ENCODE data around the gene GFOD1.
A peak's percentile ranks its signal among the peaks of the same experiment; 100 is the strongest.
"Not testable (repeated sequence)": the region's sequence is repeated elsewhere in the genome, so short reads cannot be mapped to it uniquely, and the experiment has no call there.

GFOD1 gene

GRCh38 chr6:13510433-13510832, 23.0 kb upstream of the GFOD1 start:
- not testable (repeated sequence) for H3K4me3 ChIP-seq (ENCODE audit: extremely low read depth, insufficient read depth, low read length, poor library complexity, severe bottlenecking); H3K36me3 ChIP-seq (ENCODE audit: control insufficient read depth, insufficient read depth, low read length); H3K4me1 ChIP-seq (ENCODE audit: control insufficient read depth, insufficient read depth, low read length, poor library complexity, severe bottlenecking); H3K9me3 ChIP-seq (ENCODE audit: control insufficient read depth, low read length); H3K27ac ChIP-seq (ENCODE audit: low read depth, low read length, severe bottlenecking)
- WGBS, 2 experiments (ENCODE audit: insufficient coverage in 2 of 2), result 100% methylated on average over 1 of the region's 1 CpG; no CpG with 5 or more reads in 1 of the 2 experiments

DNA sequence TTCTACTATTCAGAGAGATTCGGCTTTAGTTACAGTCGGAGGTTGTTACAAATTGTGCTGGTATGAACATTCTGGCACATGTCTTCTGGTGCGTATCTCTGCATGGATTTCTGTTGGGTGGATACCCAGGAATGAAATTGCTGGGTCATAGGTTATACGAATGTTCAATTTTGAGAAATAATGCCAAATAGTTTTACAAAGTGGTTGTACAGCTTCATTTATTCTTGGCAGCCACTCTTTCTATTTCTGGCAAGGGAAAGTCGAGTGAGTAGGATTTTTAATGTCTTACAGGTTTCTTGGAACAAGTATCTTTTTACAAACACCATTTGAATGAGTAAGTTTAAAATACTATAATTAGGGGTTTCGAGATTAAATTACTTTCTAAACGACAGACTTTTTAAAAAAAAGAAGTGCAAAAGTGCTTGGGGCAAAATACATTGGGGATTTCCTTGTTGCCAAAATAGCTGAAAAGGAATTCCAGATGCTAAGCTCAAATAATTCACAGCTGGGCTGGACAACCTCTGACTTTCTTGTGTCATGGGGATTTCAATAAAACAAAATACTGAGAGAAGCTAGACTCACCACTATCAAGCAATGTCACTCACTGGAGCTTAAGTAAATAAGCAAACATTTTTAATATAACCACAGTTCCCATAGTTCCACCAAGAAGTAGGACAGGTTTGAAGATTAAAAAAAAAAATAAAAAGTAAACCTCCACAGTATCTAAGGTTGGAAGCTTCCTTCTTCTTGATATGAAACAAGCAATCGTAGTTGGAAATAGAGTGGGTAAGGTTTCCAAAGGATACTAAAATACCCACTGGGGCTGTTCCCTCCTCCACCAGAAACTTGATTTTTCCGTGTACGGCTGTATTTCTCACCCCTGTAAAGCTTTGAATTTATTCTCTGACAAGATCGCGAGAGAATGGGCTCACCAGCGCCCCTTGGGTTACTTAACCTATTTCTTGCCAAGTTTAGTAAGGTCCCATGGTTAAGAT, 21.6 kb upstream of the GFOD1 start:
- H3K4me3 ChIP-seq (ENCODE audit: extremely low read depth, insufficient read depth, low read length, poor library complexity, severe bottlenecking), result no peak overlapping the region
- 84 to 98% methylated on average over 4 to 5 of the region's 13 CpGs for WGBS, 2 experiments (ENCODE audit: insufficient coverage in 2 of 2)

DNA sequence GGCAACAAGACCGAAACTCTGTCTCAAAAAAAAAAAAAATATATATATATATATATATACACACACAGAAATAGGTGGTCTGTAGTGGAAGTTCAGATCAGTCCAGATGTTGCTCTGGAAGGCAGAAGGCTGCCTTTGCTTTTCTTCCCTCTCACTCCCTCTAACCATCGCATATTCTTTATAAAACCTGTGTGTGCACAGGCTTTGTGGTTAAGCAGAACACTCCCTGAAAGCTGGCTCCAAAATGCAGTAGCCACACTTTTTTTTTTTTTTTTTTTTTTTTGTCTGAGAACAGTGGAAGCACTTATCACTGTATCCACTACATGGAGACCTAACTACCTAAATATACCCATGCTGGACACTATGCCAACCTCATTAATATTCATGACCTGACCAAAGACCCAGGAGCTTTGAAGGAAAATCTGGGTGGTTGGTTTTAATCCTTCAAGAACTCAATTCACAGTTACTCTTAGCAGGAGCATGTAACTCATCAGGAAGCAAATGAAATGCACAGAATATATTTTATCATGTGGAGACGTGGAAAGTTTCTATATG, 20.0 kb upstream of the GFOD1 start:
- WGBS, 2 experiments (ENCODE audit: insufficient coverage in 2 of 2), result 67% methylated on average over 1 of the region's 3 CpGs; no CpG with 5 or more reads in 1 of the 2 experiments
- no peak overlapping the region for H3K4me3 ChIP-seq (ENCODE audit: extremely low read depth, insufficient read depth, low read length, poor library complexity, severe bottlenecking)

More for the DNA sequence above, 21.6 kb upstream of the GFOD1 start:
- Histone ChIP-seq H3K9me3 (ENCODE audit: control insufficient read depth, low read length) (no peaks in the 10 kb centered on the region), H3K4me1 (ENCODE audit: control insufficient read depth, insufficient read depth, low read length, poor library complexity, severe bottlenecking) (no peaks in the 10 kb centered on the region), H3K27ac (ENCODE audit: low read depth, low read length, severe bottlenecking) (no peak overlapping the region), H3K36me3 (ENCODE audit: control insufficient read depth, insufficient read depth, low read length) (no peaks in the 10 kb centered on the region)

DNA sequence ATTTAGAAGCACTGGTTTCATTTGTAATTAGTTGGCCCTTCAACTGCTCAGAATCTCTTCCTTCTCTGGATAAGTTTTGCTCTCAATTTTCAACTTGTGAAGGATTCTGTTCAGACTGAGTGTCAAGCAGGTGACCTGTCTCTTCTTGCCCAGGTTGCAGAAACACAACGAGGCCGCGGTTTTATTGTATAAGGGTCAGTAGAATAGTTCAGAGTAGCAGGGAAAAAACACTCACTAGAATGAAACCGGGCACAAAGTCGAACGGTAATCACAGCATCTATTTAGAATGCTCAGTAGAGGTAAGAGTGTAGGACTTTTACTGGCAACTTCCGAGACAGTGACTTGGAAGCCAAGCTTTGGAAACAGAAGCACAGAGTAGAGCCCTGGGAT, 17.9 kb upstream of the GFOD1 start:
- no peaks in the 10 kb centered on the region for H3K9me3 ChIP-seq (ENCODE audit: control insufficient read depth, low read length)
- H3K36me3 ChIP-seq (ENCODE audit: control insufficient read depth, insufficient read depth, low read length), result no peaks in the 10 kb centered on the region
- H3K4me3 ChIP-seq (ENCODE audit: extremely low read depth, insufficient read depth, low read length, poor library complexity, severe bottlenecking), result no peak overlapping the region
- WGBS, 2 experiments (ENCODE audit: insufficient coverage in 2 of 2), result 89 to 96% methylated on average over 7 of the region's 7 CpGs
- no peaks in the 10 kb centered on the region for H3K4me1 ChIP-seq (ENCODE audit: control insufficient read depth, insufficient read depth, low read length, poor library complexity, severe bottlenecking)
- no peak overlapping the region for H3K27ac ChIP-seq (ENCODE audit: low read depth, low read length, severe bottlenecking)

More for the DNA sequence above, 20.0 kb upstream of the GFOD1 start:
- Histone ChIP-seq H3K27ac (ENCODE audit: low read depth, low read length, severe bottlenecking) (no peak overlapping the region), H3K4me1 (ENCODE audit: control insufficient read depth, insufficient read depth, low read length, poor library complexity, severe bottlenecking) (no peaks in the 10 kb centered on the region), H3K9me3 (ENCODE audit: control insufficient read depth, low read length) (no peaks in the 10 kb centered on the region), H3K36me3 (ENCODE audit: control insufficient read depth, insufficient read depth, low read length) (no peaks in the 10 kb centered on the region)

GRCh38 chr6:13504611-13505344, 17.4 kb upstream of the GFOD1 start:
- Histone ChIP-seq H3K27ac (ENCODE audit: low read depth, low read length, severe bottlenecking) (no peak overlapping the region), H3K4me1 (ENCODE audit: control insufficient read depth, insufficient read depth, low read length, poor library complexity, severe bottlenecking) (no peaks in the 10 kb centered on the region), H3K4me3 (ENCODE audit: extremely low read depth, insufficient read depth, low read length, poor library complexity, severe bottlenecking) (no peak overlapping the region), H3K9me3 (ENCODE audit: control insufficient read depth, low read length) (no peaks in the 10 kb centered on the region), H3K36me3 (ENCODE audit: control insufficient read depth, insufficient read depth, low read length) (no peaks in the 10 kb centered on the region)
- WGBS, 2 experiments (ENCODE audit: insufficient coverage in 2 of 2), result 90 to 95% methylated on average over 5 of the region's 5 CpGs

DNA sequence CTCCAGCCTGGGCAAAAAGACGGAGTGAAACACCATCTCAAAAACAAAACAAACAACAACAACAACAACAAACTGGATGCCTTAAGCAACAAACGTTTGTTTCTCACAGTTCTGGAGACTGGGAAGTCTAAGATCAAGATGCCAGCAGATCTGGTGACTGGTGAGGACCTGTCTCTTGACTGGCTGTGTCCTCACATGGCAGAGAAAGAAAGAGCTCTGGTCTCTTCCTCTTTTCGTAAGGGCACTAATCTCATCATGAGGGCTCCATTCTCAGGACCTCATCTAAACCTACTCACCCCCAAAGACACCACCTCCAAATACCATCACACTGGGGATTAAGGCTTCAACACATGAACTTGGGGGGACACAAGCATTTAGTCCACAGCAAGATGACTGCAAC, 13.5 kb upstream of the GFOD1 start:
- Histone ChIP-seq H3K4me3 (ENCODE audit: extremely low read depth, insufficient read depth, low read length, poor library complexity, severe bottlenecking) (no peak overlapping the region), H3K9me3 (ENCODE audit: control insufficient read depth, low read length) (no peaks in the 10 kb centered on the region), H3K4me1 (ENCODE audit: control insufficient read depth, insufficient read depth, low read length, poor library complexity, severe bottlenecking) (peaks cover 7% of the 10 kb centered on the region), H3K27ac (ENCODE audit: low read depth, low read length, severe bottlenecking) (no peak overlapping the region), H3K36me3 (ENCODE audit: control insufficient read depth, insufficient read depth, low read length) (no peaks in the 10 kb centered on the region)
- 82 to 89% methylated on average over 1 to 3 of the region's 3 CpGs for WGBS, 2 experiments (ENCODE audit: insufficient coverage in 2 of 2)

DNA sequence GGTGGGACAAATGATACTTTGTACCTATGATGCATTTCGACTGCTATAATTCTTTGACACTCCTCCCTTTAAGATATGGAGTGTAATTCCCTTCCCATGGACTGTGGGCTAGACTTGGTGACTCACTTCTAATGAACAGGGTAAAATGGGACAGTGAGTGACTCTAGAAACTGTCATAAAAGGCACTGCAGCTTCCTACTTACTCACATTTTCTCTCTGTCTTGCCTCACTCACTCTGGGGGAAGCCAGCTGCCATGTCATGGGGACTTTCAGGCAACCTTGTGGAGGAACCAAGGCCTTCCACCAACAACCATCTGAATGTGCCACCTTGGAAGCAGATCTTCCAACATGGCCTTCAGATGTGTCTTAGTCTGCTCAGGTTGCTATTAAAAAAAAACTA, 12.9 kb upstream of the GFOD1 start:
- H3K36me3 ChIP-seq (ENCODE audit: control insufficient read depth, insufficient read depth, low read length), result no peaks in the 10 kb centered on the region
- H3K4me1 ChIP-seq (ENCODE audit: control insufficient read depth, insufficient read depth, low read length, poor library complexity, severe bottlenecking), result peaks cover 12% of the 10 kb centered on the region
- H3K4me3 ChIP-seq (ENCODE audit: extremely low read depth, insufficient read depth, low read length, poor library complexity, severe bottlenecking), result no peak overlapping the region
- no CpG with 5 or more reads among the region's 1 CpG for WGBS, 2 experiments (ENCODE audit: insufficient coverage in 2 of 2)
- H3K9me3 ChIP-seq (ENCODE audit: control insufficient read depth, low read length), result no peaks in the 10 kb centered on the region
- H3K27ac ChIP-seq (ENCODE audit: low read depth, low read length, severe bottlenecking), result peak overlapping the region; percentile 6

DNA sequence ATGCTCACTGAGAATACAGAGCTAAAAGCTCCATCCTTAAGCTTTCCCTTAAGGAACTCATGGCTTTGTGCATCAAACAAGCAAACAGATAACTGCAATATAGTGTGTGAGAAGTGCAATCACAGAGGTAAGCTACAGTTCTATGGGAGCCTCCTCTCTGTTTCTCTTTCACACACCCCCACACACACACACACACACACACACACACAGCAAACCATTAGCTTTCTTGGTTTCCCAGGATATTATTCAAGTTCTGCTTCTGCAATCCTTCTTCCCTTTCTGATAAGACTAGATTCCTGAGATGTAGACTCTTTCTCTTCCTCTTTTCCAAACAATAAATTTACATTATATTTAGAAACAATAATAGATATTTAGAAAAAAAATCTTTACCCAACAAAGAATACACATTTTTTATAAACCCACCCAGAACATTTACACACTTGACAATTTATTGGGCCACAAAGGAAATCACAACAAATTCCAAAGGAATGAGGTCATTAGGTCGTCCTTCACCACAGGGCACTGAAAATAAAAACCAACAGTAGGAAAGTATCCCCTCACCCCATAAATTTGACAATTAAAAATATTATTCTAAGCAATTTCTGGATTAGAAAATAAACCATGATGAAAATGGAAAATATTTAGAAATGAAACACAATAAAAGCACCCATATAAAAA, 9.3 kb upstream of the GFOD1 start:
- no peaks in the 10 kb centered on the region for H3K9me3 ChIP-seq (ENCODE audit: control insufficient read depth, low read length)
- H3K4me3 ChIP-seq (ENCODE audit: extremely low read depth, insufficient read depth, low read length, poor library complexity, severe bottlenecking), result no peak overlapping the region
- peak overlapping the region; percentile 83 for H3K27ac ChIP-seq (ENCODE audit: low read depth, low read length, severe bottlenecking)
- H3K36me3 ChIP-seq (ENCODE audit: control insufficient read depth, insufficient read depth, low read length), result no peaks in the 10 kb centered on the region
- WGBS, 2 experiments (ENCODE audit: insufficient coverage in 2 of 2), result no CpG with 5 or more reads among the region's 1 CpG
- H3K4me1 ChIP-seq (ENCODE audit: control insufficient read depth, insufficient read depth, low read length, poor library complexity, severe bottlenecking), result peaks cover 17% of the 10 kb centered on the region

GRCh38 chr6:13495818-13496217, 8.4 kb upstream of the GFOD1 start:
- Histone ChIP-seq H3K4me1 (ENCODE audit: control insufficient read depth, insufficient read depth, low read length, poor library complexity, severe bottlenecking) (peaks cover 17% of the 10 kb centered on the region), H3K36me3 (ENCODE audit: control insufficient read depth, insufficient read depth, low read length) (no peaks in the 10 kb centered on the region), H3K4me3 (ENCODE audit: extremely low read depth, insufficient read depth, low read length, poor library complexity, severe bottlenecking) (no peak overlapping the region), H3K27ac (ENCODE audit: low read depth, low read length, severe bottlenecking) (peak overlapping the region; percentile 83), H3K9me3 (ENCODE audit: control insufficient read depth, low read length) (no peaks in the 10 kb centered on the region)
- 100% methylated on average over 1 of the region's 3 CpGs; no CpG with 5 or more reads in 1 of the 2 experiments for WGBS, 2 experiments (ENCODE audit: insufficient coverage in 2 of 2)

GRCh38 chr6:13495112-13495776, 7.8 kb upstream of the GFOD1 start:
- WGBS, 2 experiments (ENCODE audit: insufficient coverage in 2 of 2), result 50 to 89% methylated on average over 1 to 2 of the region's 5 CpGs
- H3K4me1 ChIP-seq (ENCODE audit: control insufficient read depth, insufficient read depth, low read length, poor library complexity, severe bottlenecking), result peaks cover 17% of the 10 kb centered on the region

More at GRCh38 chr6:13495112-13495776, 7.8 kb upstream of the GFOD1 start:
- Histone ChIP-seq H3K4me3 (ENCODE audit: extremely low read depth, insufficient read depth, low read length, poor library complexity, severe bottlenecking) (no peak overlapping the region), H3K27ac (ENCODE audit: low read depth, low read length, severe bottlenecking) (no peak overlapping the region), H3K9me3 (ENCODE audit: control insufficient read depth, low read length) (no peaks in the 10 kb centered on the region), H3K36me3 (ENCODE audit: control insufficient read depth, insufficient read depth, low read length) (no peaks in the 10 kb centered on the region)

Data from mesodermal cell (in vitro differentiated cells).